RWPE1 (cell line): Measurements from ENCODE around the gene PCDHGA5.
"Not testable (repeated sequence)": the region's sequence is repeated elsewhere in the genome, so short reads cannot be mapped to it uniquely, and the experiment has no call there.

Experiments
- CTCF ChIA-PET: fragments of 350-600 bp; sonication (Branson Sonifier 250); formaldehyde crosslinking; extraction: SDS; loops from one replicate; lab custom pipeline; 2021; lab: Yijun Ruan, JAX
- POLR2A ChIA-PET: fragments of 400-600 bp; formaldehyde crosslinking; extraction: SDS; loops from one replicate; lab custom pipeline; 2020; ENCODE audit warnings: antibody characterized with exemption; ENCODE audit not compliant: low non-redundant PET; lab: Yijun Ruan, JAX
- DNase-seq: peaks from one replicate; pipeline ENCODE4 v3.0.0; 2012; ENCODE audit warnings: low spot score
- H3K27ac ChIP-seq: fragments of 450-650 bp; 2 replicates; pipeline ENCODE4 v1.5.1; 2017
- CTCF ChIP-seq: fragments of 450-650 bp; conservative IDR thresholded peaks from 2 replicates; pipeline ENCODE4 v1.5.1; 2017; ENCODE audit warnings: low read depth, mild to moderate bottlenecking

Gene PCDHGA5

GRCh38 chr5:141363952-141364660, at the start of gene PCDHGA5:
Gene PCDHGA5, plus strand, starts transcription at chr5:141364162. Its CDS starts 169 bp downstream, at chr5:141364331.
- H3K27ac ChIP-seq = no peak within 1 kb of the TSS
- no peak for DNase-seq
- CTCF ChIA-PET = interaction anchor here (0.6 to 1.0 kb wide), 4 partner anchors 10 to 1472 kb away, joined by 3 to 4 read pairs (median 4); partner anchors contain the start of gene PCDHGA6
- POLR2A ChIA-PET = no interaction called here
- no peak for TF ChIP-seq CTCF

- H3K27ac ChIP-seq, POLR2A ChIA-PET, DNase-seq: not testable (repeated sequence)
- CTCF ChIA-PET = interaction anchor here (0.7 kb wide), 1 partner anchor 57 kb away, joined by 4 read pairs; no protein-coding TSS in a partner anchor
Observed at GRCh38 chr5:141316963-141317362, 47.0 kb upstream of the PCDHGA5 start.

GRCh38 chr5:141319202-141319601, 44.8 kb upstream of the PCDHGA5 start:
- no peak for TF ChIP-seq CTCF
- ChIA-PET POLR2A (no interaction called here), CTCF (interaction anchor here (1.0 to 2.1 kb wide), 3 partner anchors 96 to 239 kb away, joined by 3 to 8 read pairs (median 3); partner anchors contain the start of gene PCDHB14)
- no peak for DNase-seq
- no peak overlapping the region for H3K27ac ChIP-seq

GRCh38 chr5:141319699-141320098, 44.3 kb upstream of the PCDHGA5 start:
- CTCF ChIA-PET = interaction anchor here (0.6 to 2.1 kb wide), 13 partner anchors 10 to 238 kb away, joined by 3 to 8 read pairs (median 3); partner anchors contain the start of genes PCDHB14, PCDHB15, PCDHB9 and PCDHGA3
- no peak overlapping the region for H3K27ac ChIP-seq
- TF ChIP-seq CTCF = no peak
- no peak for DNase-seq
- POLR2A ChIA-PET = no interaction called here

- peak; percentile 96 for TF ChIP-seq CTCF
- peak; percentile 98 for DNase-seq
- ChIA-PET CTCF (interaction anchor here (0.5 to 2.1 kb wide), 16 partner anchors 8 to 1223 kb away, joined by 3 to 8 read pairs (median 3); partner anchors contain the start of genes PCDHB14, PCDHB15, PCDHB16 and PCDHB9), POLR2A (interaction anchor here (0.5 to 1.4 kb wide), 3 partner anchors 10 to 60 kb away, joined by 3 to 8 read pairs (median 3); partner anchors contain the start of gene PCDHGA1)
- peak within 1 kb of the TSS; percentile 96 for H3K27ac ChIP-seq
Observed at GRCh38 chr5:141320225-141321169, 43.5 kb upstream of the PCDHGA5 start, which contains the start of gene TAF7. Gene TAF7, minus strand, starts transcription at chr5:141320784. Its CDS starts 740 bp downstream, at chr5:141320044.

GRCh38 chr5:141322261-141322660, 41.7 kb upstream of the PCDHGA5 start:
- POLR2A ChIA-PET = no interaction called here
- CTCF ChIA-PET = interaction anchor here (0.6 kb wide), 1 partner anchor 242 kb away, joined by 3 read pairs; no protein-coding TSS in a partner anchor

More at GRCh38 chr5:141322261-141322660, 41.7 kb upstream of the PCDHGA5 start:
- TF ChIP-seq CTCF = no peak
- H3K27ac ChIP-seq = no peak overlapping the region
- no peak for DNase-seq
